Inflammatory macrophage treated with lipopolysaccharide for 1 hour (primary cell): ENCODE results near the gene SLC12A4.
"Not testable (repeated sequence)": the region's sequence is repeated elsewhere in the genome, so short reads cannot be mapped to it uniquely, and the experiment has no call there.

Experiments
- DNase-seq, 2 donors: peaks; one replicate each; pipeline ENCODE4 v3.0.0-alpha.2; 2020 to 2022

Gene SLC12A4

DNA sequence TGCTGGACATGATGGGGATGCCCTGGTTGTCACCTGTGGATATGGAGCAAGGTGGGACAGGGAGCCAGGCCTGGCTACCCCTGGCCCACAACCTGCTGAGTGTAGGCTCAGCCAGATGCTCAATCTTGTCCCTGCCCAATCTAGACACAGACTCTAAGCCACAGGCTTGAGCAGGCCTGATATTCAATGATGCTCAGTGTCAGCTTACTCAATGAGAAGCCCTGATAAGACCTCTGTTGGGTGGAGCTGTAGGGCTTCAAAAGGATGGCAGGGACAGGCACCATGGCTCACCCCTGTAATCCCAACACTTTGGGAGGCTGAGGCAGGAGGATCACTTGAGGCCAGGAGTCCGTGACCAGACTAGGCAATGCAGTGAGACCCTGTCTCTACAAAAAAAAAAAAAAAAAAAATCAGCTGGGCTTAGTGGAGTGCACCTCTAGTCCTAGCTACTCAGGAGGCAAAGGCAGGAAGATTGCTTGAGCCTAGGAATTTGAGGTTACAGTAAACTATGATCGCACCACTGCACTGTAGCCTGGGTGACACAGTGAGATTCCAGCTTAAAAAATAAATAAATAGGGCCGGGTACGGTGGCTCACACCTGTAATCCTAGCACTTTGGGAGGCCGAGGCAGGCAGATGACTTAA, 27.9 kb downstream of the SLC12A4 start:
- DNase-seq, result no peak

DNA sequence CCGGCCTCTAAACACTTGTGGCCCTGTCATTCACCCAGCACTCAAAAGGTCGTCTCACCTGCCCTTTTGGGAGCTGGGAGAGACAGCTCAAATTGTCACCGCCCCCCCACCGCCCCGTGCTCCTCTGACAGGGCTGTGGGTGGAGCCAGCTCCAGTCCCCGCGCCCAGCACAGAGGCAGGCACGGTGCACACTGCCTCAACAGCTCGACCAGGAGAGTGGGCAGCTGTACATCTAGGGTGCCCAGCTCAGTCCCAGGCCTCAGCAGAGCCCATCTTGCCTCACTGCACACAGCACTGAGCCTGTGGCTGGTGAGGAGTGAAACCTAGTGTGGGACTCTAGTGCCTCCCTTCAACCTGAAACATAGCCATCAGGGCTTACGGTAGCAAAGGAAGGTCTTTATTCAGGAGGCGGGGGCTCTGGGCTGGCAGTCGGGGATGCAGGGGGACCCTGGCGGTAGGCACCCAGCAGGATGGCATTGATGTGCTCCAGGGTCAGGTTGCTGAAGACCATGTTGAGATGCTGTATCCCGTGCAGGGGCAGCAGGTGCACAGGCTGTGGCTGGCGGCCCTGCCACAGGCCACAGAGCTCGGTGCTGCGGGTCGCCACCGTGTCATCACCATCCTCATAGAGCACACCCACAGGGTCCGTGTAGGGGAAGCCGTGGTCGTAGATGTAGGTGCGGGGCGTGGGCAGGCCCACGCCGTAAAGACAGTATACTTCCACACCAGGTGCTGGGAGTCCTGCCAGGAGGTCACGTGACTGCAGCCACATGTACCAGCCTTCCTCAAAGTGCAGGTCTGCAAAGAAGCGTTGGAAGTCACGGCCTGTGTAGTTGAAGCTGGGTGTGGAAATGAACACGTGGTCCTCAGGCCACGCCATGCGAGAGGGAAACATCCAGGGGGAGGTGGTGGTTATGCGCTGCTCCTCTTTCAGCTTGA, 28.7 kb downstream of the SLC12A4 start:
- no peak for DNase-seq

DNA sequence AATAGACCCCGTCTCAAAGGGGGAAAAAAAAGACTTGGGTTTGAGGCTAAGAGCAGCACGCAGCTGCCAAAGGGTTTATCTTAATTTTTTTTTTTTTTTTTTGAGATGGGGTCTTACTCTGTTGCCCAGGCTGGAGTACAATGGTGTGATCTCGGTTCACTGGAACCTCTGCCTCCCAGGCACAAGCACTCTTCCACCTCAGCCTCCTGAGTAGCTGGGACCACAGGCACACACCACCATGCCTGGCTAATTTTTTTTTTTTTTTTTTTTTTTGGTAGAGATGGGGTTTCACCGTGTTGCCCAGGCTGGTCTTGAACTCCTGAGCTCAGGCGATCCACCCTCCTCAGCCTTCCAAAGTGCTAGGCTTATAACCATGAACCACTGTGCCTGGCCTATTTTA, 30.7 kb downstream of the SLC12A4 start:
- not testable (repeated sequence) for DNase-seq

DNA sequence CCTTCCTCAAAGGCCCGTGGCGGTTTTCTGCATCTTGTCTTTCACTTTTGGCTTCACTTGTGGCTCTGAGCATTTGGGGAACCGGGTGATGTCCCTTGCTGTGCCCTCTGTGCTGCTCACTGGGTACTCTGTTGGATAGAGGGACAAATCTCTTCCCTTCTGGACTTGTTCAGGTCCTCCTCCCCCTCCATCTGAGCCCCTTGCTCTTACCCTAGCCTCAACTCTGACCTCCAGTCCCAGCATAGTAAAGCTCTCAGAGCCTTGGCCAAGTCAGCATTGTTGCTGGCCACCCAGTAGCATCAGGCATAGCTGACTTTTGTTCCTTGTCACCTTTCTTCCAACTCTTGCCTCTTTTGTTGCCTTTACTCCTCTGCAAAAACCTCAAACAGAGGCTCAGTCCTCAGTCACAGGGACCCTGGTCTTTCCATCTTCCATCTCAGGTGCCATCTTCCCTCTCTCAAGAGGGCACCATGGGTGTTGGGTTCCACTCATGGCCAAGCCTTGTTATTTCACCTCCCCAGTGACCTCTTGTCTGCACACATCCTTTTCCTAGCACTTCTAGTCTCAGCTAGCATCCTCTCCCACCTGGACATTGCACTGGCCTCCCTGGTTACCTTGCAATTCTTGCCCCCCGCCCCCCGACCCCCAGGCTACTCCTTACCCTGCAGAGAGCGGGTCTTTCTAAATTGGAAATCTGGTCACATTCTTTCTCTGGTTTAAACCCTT, 31.4 kb downstream of the SLC12A4 start:
- DNase-seq, result peak; percentile 90 to 92

DNA sequence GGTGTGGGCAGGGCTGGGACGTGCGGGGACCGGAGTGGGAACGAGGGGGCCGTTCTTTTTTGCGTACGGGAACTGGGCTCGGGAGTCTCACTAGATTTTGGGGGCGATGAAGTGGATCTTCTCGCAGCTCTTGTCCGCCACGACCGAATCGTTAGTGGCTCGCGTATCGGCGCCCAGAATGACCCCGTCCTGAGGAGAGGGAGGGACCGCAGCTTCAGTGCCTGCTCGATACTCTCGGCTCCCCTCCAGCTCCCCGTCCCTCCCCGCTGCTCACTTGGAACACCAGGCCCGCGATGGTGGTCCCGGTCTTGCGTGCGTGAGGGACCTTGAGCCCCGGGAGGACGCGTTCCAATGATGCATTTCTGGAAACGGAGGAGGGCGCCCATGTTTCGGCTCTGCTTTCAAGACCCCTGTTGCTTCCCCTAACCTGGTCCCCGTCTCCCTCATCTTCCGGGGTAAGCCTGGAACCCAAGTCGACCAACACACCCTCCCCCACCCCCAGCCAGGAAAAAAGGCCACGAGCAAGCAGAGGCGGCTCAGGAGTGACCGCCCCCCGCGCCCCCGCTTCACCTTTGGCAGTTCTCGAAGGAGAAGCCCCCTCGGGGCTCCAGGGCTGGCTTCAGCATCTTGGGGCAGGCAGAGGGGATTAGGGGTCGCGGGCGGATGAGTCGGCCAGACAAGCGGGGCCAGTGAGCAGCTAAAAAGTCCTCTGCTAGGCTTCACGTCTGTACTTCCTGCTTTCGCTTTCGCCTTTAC, 32.1 kb downstream of the SLC12A4 start, which contains the start of gene PSMB10:
Gene PSMB10 (minus strand): TSS at position 727 of the 756 bp plus-strand sequence. CDS start 101 bp downstream, at position 626.
- peak in 1 of 2 donors; percentile 22 for DNase-seq

DNA sequence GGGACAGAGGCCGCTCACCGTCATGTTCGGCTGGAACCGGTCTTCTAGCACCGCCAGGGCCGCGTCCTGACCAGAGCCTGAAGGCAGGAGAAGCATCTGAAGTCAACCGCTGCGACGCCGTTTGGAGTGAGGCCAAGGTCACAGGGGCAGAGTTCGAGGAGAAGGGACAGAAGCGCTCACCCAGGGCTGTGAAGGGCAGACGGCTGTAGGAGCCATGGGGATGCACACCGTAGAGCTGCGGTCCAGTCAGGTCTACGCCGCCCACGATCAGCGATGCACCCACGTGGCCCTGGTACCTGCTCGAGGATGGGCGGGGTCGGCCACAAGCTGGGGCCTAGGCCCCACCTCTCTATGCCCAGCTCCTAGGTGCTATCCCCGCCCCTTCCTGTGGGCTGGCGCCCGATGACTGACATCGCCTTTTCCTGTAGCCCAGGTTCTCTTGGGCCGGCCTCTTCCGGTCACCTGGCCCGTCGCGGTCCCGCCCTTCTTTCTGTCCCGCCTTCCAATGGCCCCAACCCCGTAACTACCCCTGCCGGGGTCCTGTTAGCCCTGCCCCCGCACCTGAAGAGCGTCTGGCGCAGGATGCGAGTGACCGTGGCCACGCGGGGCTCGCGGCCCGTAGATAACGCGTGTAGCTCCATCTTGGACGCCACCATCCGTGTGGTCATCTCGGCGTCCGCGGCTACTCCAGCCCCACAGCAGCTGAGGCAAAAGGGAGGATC, 32.9 kb downstream of the SLC12A4 start:
- DNase-seq, result peak; percentile 86 to 87

DNA sequence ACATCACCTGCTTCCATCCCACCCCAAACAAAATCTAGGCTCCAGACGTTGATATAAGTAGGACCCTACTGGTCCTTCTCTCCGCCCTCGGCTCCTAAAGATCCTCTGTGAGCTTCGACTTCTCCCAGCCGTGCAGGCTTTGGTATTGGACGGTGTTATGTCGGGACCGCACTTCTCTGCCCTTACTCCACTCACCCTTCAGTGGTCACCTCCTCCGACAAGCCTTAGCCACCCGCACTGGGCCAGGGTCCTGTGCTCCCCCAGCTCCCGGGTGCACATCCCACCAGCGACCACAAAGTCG, 33.4 kb downstream of the SLC12A4 start:
- no peak for DNase-seq

DNA sequence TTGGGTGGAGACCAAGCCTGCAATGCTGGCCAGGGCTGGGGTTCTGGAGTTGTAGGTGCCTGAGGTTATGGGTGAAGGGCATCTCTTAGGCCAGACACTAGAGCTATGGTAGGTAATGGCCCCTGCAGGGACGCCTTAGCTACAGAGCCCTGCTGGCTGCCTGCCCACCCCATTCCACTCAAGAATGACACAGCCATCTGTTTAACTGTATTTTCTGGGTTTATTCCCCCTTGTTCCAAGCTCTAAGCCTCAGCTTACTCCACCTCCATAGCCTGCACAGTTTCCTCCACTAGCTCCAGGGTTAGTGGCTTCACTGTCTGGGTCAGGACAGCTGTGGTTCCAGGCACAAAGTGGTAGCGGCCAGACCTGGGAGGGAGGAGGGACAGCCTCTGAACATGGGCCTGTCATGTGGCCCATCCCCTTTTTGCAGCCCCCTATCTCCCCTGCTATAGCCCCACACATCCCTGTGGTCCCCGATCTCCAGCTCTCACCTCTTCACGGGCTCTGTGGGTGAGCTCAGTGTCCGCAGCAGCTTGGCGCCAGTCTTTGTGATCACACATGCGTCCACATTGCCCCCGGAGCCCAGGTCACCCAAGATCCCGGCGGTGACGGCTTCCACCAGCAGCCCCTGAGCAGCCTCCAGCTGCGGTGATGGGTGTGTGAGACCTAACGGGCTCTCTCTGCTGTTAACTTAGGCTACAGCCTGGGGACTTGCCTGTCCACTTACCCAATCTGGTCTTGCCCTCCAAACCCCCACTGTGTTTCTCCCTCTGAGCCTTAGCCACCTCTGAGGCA, 33.9 kb downstream of the SLC12A4 start:
- no peak for DNase-seq

DNA sequence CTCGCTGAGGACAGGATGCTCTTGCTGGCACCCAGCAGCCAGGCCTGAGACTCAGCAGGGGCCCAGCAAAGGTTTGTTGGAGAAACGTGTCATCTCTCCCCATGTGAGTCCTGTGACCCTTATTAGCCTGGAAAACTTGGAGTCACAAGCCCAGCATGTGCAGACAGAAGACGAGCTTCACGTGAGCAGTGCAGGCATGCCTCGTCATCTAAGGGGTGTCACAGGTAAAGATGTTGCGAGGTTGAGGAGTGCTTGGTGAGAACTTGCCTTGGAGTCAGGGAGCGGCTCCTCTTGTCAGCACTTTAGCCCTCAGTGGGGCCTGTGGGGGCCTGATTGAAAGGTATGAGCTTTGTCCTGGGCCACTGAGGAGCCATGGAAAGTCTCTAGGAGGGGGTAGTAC, 34.6 kb downstream of the SLC12A4 start:
- DNase-seq, result no peak

DNA sequence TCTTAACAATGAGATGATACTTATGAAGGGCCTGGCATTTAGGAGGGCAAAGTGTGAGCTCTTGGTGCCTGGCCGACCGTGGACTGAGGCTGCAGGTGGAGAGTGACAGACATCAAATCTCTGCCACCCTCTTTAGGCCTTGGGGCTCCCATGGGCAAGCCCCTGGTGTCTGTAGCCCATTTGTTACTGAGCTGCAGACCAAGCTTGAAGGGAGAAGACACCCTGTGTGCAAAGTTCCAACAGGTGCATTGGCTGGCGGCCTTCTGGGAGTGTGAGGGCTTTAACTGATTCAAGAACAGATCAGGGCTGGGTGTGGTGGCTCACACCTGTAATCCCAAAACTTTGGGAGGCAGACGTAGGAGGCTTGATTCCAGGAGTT, 36.0 kb downstream of the SLC12A4 start:
- DNase-seq, result no peak

DNA sequence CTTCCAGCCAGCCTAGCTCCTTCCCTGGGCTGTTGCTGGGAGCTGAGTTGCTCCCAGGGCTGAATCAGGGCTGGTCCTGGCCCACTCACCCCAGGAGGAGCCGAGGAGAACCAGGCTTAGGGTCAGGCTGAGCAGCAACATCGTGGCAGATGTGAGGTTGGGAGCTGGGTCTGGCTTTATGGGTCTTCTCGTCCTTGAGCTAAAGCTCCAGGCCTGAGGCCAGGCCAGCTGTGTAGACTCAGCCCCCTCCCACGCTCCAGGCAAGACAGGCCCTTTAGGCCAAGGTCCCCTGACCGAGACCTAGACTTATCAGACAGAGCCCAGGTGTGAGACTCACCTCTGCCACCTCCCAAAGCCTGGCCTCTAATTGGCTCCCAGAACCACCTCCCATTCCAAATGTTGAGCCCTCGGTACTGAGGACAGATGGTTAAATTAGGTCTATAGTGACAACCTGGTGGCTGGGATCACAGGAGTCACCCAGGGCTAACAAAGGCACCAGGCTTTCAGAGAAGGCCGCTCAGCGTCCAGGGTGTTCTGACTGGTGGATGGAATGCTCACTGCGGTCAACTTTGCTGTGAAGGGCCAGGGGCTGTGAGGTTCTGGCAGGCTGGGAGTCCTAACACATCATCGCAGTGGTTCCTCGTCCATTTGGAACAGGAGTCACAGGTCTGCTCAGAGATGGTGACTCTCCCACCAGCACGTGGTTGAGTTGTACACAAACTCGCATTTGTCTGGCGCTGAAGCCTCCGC, 36.5 kb downstream of the SLC12A4 start, which contains the start of gene CTRL:
Gene CTRL (minus strand): TSS at position 151 of the 750 bp plus-strand sequence. CDS start 10 bp downstream, at position 141.
- no peak for DNase-seq

DNA sequence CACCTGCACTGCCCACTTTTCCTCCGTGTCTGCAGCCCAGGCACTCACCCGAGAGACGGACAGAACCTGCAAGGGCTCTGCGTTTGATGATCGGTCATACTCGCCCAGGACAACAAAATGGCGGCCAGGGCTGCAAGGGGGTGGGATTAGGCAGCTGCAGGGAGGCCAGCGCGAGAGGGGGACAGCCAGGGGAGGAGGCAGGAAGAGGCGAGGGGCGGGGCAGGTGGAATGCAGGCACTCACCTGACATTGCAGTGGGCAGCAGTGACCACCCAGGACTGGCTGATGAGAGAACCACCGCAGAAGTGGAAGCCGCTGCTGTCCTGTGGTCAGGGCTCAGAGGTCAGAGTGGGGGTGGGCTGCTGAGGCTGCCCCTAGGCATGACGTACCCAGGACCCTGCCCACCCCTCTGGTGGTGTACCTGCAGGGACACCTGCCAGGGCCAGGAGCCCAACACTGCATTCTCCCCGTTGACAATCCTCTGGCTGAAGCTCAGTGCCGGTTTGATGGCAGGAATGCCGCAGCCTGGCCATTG, 37.7 kb downstream of the SLC12A4 start:
- no peak for DNase-seq

DNA sequence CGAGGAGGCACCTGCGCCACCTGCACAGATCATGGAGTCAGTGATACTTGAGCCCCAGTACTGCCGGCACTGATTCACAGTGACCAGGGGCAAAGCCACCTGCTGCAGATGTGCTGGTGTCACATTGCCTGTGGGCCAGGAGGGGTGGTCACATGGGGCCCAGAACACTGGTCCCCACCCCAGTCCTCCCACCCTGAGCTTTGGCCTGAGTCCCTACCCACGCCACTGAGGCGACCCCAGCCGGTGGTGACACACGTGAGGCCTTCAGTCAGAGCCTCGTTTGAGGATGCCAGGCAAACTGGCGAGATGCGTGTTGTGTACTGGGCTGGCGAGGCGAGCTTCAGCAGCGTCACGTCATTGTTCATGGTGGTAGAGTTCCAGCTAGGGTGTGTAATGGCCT, 38.2 kb downstream of the SLC12A4 start:
- DNase-seq, result no peak

DNA sequence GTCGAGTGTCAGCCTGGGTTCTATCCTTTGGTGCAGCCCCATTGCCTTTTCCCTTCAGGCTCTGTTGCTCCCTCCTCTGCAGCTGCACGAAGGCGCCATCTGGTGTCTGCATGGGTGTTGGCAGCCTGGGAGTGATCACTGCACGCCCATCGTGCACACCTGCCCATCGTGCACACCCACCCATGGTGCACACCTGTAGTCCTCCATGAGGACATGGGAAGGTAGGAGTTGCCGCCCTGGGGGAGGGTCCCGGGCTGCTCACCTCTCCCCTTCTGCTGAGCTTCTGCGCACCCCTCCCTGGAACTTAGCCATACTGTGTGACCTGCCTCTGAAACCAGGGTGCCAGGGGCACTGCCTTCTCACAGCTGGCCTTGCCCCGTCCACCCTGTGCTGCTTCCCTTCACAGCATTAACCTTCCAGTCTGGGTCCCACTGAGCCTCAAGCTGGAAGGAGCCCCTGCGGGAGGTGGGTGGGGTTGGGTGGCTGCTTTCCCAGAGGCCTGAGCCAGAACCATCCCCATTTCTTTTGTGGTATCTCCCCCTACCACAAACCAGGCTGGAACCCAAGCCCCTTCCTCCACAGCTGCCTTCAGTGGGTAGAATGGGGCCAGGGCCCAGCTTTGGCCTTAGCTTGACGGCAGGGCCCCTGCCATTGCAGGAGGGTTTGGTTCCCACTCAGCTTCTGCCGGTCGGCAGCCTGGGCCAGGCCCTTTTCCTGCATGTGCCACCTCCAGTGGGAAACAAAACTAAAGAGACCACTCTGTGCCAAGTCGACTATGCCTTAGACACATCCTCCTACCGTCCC, 39.7 kb downstream of the SLC12A4 start:
- peak; percentile 30 to 60 for DNase-seq

DNA sequence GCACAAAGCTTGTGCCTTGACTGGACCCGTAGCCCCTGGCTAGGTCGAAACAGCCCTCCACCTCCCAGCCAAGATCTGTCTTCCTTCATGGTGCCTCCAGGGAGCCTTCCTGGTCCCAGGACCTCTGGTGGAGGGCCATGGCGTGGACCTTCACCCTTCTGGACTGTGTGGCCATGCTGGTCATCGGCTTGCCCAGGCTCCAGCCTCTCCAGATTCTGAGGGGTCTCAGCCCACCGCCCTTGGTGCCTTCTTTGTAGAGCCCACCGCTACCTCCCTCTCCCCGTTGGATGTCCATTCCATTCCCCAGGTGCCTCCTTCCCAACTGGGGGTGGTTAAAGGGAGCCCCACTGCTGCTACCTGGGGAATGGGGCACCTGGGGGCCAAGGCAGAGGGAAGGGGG, 40.3 kb downstream of the SLC12A4 start:
- DNase-seq, result no peak

DNA sequence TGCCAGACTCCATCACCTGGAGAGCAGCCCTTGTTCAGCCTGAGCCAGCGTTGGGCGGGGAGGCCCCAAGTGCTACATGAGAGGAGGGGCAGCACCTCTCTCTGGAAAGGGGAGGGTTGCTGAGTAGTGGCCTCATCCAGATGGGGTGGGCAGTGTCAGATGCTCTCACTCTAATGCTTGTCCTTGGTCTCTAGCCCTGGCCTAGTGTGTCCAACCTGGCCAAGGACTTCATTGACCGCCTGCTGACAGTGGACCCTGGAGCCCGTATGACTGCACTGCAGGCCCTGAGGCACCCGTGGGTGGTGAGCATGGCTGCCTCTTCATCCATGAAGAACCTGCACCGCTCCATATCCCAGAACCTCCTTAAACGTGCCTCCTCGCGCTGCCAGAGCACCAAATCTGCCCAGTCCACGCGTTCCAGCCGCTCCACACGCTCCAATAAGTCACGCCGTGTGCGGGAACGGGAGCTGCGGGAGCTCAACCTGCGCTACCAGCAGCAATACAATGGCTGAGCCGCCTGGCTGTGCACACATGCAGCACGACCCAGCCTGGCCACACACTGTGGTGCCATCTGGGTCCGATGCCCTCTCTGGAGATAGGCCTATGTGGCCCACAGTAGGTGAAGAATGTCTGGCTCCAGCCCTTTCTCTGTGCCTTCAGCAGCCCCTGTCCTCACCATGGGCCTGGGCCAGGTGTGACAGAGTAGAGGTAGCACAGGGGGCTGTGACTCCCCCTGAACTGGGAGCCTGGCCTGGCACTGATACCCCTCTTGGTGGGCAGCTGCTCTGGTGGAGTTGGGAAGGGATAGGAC, 41.1 kb downstream of the SLC12A4 start:
- no peak for DNase-seq

DNA sequence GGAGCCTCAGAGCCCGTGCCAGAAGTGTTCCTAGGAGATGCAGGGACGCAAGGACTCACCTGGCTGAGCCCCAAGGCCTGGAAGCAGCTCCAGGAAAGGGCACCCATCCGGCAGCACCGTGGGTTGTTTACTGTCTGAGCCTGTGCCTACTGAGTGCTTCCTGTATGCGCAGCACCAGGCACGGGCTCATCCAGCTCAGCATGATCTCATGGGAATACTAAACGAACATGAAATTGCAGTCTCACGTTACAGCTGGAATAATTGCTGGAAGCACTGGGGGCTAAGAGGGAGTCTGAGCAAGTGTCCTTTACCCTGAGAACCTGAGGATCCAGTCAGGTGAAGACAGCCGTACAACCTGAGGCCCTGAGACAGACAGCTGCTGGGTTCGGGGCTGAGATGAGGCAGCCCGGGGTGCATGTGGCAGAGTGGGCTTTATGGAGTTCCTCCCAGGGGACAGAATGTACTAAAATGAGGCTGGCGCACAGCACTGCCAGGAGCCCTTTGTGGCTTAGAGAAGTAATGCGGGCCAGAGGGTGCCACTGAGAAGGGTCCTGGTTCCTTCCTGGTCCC, 42.2 kb downstream of the SLC12A4 start:
- no peak for DNase-seq
